ENCODE data around the gene S100A5.
A peak's percentile ranks its signal among the peaks of the same experiment; 100 is the strongest.
"Not testable (repeated sequence)": the region's sequence is repeated elsewhere in the genome, so short reads cannot be mapped to it uniquely, and the experiment has no call there.

The S100A5 gene

GRCh38 chr1:153533689-153534201 is 7.0 kb downstream of the S100A5 start:
- no peak for DNase-seq (ENCODE audit: low spot score)

- peak; percentile 94 for DNase-seq (ENCODE audit: low spot score)
These were observed 7.8 kb downstream of the S100A5 start for GRCh38 chr1:153532769-153533599.

DNA sequence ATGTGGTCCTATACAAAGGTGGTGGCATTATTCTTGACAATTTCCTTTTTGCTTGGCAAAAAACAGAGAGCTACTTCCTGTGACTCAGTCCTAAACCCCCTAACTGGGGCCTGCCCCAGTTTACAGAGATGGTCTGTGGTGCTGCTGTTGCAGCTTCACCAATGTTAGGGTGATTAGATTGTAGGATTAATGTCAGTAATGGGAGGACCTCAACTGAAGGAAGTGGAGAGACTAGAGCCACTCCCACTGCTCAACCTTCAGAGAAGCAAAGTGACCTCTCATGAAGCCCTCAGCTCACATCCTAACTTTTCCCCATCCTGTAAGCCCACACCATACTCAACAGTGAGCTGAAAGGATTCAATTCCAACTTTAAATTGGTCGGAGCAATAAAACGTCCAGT is 8.6 kb downstream of the S100A5 start:
- DNase-seq (ENCODE audit: low spot score), result no peak

- no peak for DNase-seq (ENCODE audit: low spot score)
These were observed 9.1 kb downstream of the S100A5 start for GRCh38 chr1:153531638-153532037.

DNA sequence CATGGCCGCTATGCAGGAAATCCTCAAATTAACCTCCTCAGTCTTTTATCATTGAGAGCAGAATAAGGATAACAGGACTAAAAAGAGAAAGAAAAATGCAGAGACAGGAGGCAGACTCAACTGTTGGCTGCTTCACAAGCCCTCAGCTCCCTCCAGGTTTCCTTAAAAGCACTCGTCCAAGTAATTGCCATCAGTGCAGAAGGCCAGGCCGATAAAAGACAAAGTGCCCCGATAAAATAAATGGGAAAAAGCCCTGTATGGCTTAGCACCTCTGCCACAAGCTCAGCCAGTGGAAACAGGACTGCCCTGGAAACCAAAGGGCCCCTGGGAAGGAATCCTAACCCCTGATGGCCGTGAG is 13.1 kb downstream of the S100A5 start:
- no peak for DNase-seq (ENCODE audit: low spot score)

- no peak for DNase-seq (ENCODE audit: low spot score)
These were observed 13.6 kb downstream of the S100A5 start for GRCh38 chr1:153527023-153527682.

DNA sequence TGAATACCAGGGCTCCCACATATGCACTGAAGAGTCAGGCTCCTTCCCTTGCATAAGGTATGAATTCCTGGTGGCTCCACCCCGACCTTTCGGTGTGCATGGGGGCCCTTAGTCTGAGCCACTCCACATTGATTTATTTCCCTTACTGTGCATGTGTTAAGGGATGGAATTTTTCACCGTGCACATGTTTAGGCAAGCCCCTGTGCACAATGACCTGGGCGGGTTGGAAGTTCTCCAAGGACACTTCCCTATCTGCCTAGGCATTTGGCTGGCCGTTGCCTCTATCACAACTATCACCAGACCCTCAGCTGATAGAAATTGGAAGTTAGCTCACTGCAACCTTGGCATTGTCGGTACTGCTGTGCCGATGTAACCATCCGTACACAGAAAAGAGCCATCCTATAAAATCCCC is 14.6 kb downstream of the S100A5 start:
- no peak for DNase-seq (ENCODE audit: low spot score)

DNA sequence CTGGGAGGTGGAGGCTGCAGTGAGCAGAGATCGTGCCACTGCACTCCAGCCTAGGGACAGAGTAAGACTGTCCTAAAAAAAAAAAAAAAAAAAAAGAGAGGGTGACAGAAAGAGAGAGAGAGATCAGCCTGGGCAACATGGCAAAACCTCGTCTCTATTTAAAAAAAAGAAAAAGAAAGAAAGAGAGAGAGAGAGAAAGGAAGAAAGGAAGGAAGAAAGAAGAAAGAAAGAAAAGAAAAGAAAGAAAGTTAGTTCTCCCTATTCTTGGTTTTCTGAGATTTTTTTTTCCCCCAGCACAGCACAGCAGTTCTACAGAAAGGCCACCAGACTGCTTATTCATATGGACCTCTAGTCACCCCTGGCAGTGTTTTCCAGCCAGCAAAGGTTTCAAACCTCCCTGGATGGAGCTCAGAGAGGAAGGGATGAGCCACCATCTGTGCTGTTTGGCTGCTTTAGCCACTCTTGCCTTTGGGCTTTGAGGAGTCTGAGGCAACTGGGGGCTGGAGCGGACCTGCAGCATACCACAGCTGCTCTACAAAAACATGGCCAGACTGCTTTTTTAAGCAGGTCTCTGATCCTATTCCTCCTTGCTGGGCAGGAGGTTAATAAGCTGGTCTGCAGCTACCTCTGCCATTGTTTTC is 15.5 kb downstream of the S100A5 start:
- peak; percentile 91 for DNase-seq (ENCODE audit: low spot score)

- DNase-seq (ENCODE audit: low spot score), result not testable (repeated sequence)
These were observed 18.2 kb downstream of the S100A5 start for GRCh38 chr1:153522353-153523048.

DNA sequence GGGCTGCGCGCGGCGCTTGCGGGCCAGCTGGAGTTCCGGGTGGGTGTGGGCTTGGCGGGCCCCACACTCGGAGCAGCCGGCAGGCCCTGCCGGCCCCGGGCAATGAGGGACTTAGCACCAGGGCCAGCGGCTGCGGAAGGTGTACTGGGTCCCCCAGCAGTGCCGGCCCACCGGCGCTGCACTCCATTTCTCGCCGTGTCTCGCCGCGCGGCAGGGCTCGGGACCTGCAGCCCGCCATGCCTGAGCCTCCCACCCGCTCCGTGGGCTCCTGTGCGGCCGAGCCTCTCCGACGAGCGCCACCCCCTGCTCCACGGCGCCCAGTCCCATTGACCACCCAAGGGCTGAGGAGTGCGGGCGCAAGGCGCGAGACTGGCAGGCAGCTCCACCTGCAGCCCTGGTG is 18.9 kb downstream of the S100A5 start:
- not testable (repeated sequence) for DNase-seq (ENCODE audit: low spot score)

DNA sequence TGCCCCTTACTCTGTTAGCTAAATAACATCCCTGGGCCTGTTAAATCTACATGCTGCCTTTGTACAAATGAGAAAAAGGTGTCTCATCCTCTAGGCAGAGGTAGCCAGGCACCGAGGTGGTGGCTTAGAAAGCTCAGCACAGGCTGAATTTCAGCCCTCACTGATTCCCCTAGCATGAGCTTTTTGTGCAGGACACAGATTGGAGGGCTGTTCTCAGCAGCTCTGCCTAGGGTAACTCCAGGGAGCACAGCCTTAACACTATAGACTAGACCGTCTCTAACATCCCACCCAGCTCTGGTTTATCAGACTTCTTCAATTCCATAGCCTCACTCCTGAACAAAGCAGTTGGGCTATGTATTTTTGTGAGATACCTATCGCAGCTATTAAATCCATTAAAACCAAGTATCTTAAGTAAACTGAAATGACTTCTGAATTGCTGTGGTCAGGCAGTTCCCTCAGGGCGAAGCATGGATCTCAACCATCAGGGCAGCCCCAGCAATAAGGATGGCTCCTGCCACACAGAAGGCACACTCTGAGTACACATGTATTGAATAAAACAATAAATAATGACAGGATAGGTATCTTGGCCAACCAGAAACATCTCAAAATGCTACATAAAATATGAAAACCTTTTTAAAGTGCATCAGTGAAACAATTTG is 19.8 kb downstream of the S100A5 start:
- no peak for DNase-seq (ENCODE audit: low spot score)

- DNase-seq (ENCODE audit: low spot score), result not testable (repeated sequence)
These were observed 20.5 kb downstream of the S100A5 start for GRCh38 chr1:153520137-153520691.

DNA sequence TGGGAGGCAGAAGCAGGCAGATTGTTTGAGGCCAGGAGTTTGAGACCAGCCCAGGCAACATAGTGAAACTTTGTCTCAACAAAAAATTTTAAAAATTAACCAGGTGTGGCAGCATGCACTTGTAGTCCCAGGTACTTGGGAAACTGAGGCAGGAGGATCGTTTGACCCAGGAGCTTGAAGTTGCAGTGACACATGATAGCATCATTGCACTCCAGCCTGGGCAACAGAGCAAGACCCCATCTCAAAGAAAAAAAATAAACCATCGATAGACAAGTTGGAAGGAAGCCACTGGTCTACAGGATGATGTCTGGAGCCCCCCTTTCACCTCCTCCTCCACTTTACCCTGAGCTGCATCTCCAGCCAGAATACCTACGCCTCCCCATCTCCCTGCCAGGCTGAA is 21.5 kb downstream of the S100A5 start:
- no peak for DNase-seq (ENCODE audit: low spot score)

- DNase-seq (ENCODE audit: low spot score), result no peak
These were observed 25.0 kb downstream of the S100A5 start for GRCh38 chr1:153515504-153516394.

DNA sequence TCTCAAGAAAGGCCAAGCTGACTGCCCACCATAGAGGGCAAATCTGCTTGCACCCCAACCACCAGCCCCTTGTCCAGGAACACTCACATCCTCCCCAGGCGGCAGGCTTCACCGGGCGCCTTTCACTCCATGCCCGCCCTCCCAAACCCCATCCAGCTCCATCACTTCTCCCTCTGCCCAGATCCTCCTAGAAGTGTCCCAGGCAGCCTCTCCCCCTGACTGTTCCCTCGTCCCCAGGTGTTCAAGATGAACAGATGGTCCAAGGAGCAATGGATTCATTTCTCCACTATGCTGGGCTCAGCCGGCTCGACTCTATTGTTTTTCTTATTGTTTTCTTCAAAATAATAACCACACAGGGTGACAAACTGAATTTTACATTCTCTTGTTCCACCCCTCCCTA is 27.1 kb downstream of the S100A5 start:
- no peak for DNase-seq (ENCODE audit: low spot score)

DNA sequence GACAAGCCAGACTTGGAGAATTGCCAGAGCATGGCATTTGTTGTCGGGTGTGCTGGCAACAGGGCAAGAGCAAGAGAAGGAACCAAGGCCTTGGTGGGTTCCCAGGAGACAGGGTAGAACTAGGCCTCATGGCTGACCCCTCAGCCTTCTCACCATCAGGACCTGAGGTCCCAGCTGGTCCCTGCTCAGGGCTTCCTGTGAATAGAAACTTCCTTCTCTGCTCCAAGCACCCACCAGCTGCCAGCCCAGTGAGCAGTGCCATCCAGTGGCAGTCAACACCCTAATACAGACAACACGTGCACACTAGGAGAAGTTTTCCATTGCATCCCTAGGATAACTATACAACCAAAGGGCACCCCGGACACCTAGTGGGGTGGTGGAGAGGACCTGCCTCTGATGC is 27.7 kb downstream of the S100A5 start:
- DNase-seq (ENCODE audit: low spot score), result no peak

DNA sequence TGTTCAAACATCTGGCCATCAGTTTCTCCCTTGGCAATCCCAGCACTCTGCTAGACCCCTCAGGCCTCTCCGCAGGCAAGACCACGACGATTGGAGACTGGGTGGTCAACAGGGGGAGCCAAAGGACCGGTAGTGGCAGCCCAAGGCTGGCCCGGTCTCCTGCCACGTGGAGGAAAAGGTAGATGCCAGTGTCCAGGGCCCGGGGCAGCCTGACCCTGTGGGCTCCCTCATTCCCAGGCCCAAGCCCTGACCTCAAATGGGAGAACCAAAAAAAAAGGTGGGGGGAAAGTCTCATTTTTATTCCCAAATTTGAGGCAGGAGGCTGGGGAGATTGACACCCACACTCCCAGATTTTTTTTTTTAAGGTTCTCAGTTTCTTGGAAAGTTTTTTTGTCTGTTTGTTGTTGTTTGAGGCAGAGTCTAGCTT is 29.7 kb downstream of the S100A5 start:
- DNase-seq (ENCODE audit: low spot score), result peak; percentile 82

DNA sequence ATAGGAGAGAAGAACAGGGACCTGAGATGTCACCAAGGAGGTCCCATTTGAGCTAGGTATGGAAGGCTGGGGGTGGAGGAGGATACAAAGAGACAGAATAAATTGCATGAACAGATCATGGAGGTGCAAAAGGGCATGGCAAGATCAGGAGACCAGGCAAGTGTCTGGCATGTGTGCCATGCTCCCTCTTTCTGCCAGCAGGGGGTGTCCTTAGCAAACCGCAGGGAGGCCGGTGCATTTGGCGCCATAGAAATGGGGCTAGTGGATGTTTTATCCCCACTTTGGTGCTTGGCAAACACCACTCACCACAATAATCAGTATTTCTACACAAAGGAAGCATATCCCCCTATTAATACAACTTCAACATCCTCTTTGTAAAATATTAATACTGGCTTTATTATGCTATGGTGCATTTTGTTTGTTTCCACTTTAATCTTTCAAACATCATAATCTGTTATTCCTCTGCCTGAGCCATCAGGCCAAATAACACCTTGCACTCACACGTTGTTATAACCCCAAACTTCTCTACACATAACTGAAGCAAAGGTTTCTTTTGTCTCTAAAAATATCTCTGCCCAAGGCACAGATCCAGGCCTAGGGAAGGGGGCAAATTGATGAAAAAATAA is 30.9 kb downstream of the S100A5 start:
- peak; percentile 20 for DNase-seq (ENCODE audit: low spot score)

- DNase-seq (ENCODE audit: low spot score), result no peak
These were observed 31.7 kb downstream of the S100A5 start for GRCh38 chr1:153509036-153509435.

Data from cerebellar cortex (tissue), 1 donor.